AG04449 (cell line): Measurements from ENCODE around the gene CYFIP2.

Experiments used
- CTCF ChIA-PET: fragments of 350-600 bp; formaldehyde crosslinking; extraction: SDS; loops from one replicate; lab custom pipeline; 2021; ENCODE audit warnings: antibody characterized with exemption; lab: Yijun Ruan, JAX
- POLR2A ChIA-PET: fragments of 400-600, 350-600 bp; formaldehyde crosslinking; extraction: SDS; loops from one replicate; lab custom pipeline; 2020; ENCODE audit warnings: antibody characterized with exemption, inconsistent platforms; lab: Yijun Ruan, JAX
- DNase-seq: peaks from one replicate; pipeline ENCODE4 v3.0.0-alpha.2; 2010; ENCODE audit warnings: low read depth, low spot score
- H3K4me3 ChIP-seq: 2 replicates; pipeline ENCODE4 v1.5.1; 2011; ENCODE audit warnings: low read depth, mild to moderate bottlenecking, control low read depth, low read length
- TF ChIP-seq, protein P1 (sequence below): IDR thresholded peaks from one replicate; pipeline ENCODE4 v1.5.1; 2011; ENCODE audit warnings: mild to moderate bottlenecking, moderate library complexity, low read length, control low read depth, inconsistent platforms; ENCODE audit not compliant: insufficient read depth; ENCODE audit errors: missing control alignments

The CYFIP2 gene

DNA sequence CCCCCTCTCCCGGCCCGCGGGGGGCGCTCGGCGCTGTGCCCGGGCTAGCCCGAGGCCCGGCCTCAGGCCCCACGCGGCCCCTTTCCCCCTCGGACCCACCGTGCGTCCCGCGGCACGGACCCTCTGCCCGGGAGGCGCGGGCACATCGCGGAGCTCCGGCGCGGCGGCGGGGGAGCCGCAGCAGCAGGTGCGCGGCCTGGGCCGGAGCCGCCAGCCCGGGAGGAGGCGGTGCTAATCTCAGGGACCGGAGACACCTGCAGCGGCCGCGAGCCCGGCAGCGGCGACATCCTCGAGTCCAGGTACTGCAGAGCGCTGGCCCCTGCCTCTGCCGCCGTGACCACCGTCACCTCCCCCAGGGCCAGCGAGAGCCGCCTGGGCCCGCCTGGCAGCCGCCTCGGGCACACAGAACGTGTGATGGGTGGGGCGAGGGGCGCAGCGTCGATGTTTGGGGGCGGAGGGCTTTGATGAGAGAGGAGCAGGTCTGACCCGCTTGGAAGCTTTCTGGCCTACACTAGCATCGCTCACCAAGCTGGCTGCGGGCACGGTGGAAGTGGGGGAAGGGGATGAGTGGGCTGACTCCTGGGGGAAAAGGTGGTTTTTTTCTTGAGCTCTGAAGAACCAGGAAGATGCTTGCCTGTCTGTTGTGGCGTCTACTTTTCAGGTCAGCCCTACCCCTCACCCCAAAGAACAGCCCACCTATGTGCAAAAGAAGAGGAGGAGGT, 524 bp downstream of the CYFIP2 start:
- ChIA-PET CTCF (interaction anchor here (1.0 to 7.4 kb wide), 5 partner anchors 13 to 61 kb away, joined by 3 to 74 read pairs (median 4); no protein-coding TSS in a partner anchor), POLR2A (interaction anchor here (0.5 kb wide), 1 partner anchor 42 kb away, joined by 3 read pairs; no protein-coding TSS in a partner anchor)
- DNase-seq, result no peak
- TF ChIP-seq, protein P1, sequence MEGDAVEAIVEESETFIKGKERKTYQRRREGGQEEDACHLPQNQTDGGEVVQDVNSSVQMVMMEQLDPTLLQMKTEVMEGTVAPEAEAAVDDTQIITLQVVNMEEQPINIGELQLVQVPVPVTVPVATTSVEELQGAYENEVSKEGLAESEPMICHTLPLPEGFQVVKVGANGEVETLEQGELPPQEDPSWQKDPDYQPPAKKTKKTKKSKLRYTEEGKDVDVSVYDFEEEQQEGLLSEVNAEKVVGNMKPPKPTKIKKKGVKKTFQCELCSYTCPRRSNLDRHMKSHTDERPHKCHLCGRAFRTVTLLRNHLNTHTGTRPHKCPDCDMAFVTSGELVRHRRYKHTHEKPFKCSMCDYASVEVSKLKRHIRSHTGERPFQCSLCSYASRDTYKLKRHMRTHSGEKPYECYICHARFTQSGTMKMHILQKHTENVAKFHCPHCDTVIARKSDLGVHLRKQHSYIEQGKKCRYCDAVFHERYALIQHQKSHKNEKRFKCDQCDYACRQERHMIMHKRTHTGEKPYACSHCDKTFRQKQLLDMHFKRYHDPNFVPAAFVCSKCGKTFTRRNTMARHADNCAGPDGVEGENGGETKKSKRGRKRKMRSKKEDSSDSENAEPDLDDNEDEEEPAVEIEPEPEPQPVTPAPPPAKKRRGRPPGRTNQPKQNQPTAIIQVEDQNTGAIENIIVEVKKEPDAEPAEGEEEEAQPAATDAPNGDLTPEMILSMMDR, result no peak
- peak overlapping the region; percentile 67 for H3K4me3 ChIP-seq

DNA sequence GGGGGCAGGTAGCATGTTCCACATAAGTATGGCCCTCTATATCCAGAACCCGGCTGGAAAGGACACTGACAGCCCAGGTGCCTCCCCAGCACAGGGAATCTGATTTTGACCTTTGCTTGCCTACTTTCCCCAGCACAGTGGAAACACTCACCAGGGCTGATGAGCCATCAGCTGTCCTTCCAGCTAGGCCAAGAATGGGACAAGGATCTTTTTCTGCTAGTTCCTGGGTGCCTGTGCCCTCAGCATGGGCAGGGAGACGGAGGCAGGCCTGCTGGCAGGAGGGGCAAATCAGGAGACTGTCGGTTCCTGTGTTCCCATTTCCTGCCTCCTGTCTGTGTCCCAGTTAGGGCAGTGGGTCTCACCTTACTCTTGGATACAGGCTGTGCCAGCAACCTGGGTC, 1.1 kb downstream of the CYFIP2 start:
- CTCF ChIA-PET, result interaction anchor here (1.2 to 7.4 kb wide), 4 partner anchors 11 to 60 kb away, joined by 3 to 74 read pairs (median 8); no protein-coding TSS in a partner anchor
- TF ChIP-seq, protein P1, result no peak
- H3K4me3 ChIP-seq, result peak overlapping the region; percentile 67
- POLR2A ChIA-PET, result interaction anchor here (0.5 kb wide), 1 partner anchor 42 kb away, joined by 3 read pairs; no protein-coding TSS in a partner anchor
- DNase-seq, result no peak

DNA sequence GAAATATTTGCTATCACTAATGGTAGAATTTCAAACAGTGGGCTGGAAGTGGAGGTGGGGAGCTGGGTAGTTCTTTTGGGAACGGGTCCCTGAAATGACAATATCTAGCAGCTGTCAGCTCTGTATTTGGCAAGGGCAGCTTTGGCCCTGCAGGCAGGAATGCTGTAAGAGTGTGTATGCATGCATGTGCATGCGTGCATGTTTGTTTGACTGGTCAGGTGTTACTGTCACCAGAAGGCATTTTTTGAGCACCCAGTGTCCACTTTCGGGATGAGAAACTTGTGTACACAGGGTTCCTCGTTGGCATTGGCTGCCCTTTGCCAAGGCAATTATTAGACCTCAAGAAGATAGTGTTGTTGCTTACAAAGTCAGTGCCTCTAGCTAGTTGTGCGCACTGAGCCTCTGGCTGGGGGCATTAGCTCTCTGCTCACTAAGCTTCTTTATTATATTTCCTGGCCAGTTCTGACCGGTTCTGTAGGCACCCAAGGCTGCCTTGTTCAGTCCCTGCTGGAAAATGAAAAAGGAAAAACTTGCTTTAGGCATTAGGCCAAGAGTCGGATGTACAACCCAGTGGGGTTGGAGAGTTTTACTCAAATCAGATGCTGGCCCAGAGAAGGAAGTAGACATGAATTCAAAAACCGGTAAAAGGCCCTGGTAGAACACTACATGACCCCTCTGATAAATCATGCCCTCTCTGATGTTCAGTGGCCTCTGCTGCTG, 2.0 kb downstream of the CYFIP2 start:
- CTCF ChIA-PET, result interaction anchor here (1.1 to 7.4 kb wide), 5 partner anchors 10 to 59 kb away, joined by 3 to 74 read pairs (median 4); no protein-coding TSS in a partner anchor
- POLR2A ChIA-PET, result no interaction called here
- no peak overlapping the region for H3K4me3 ChIP-seq
- no peak for DNase-seq
- TF ChIP-seq, protein P1, result no peak

DNA sequence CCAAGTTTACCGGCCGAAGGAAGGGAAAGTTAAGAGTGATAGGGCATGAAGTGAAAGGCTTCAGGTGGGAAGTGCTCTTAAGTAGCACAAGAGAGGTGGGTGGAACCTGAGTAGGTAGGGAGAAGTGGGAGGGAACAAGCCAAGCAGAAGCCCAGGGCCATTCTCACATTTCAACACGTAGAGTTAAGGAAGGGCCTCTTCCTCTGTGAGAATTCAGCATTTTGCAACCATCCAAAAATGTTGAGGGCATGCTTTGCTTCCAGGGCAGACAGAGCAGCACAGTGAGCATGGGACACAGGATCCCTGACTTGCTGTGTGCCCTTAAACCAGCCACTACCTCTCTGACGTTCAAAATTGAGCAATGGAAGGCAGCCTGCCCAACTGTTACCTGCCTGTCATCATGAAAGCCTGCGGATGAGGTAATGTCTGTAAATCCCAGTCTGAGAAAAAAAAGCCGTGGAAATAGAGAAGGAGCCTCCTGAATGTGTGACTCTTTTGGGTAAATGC, 3.3 kb downstream of the CYFIP2 start:
- TF ChIP-seq, protein P1, result no peak
- ChIA-PET CTCF (interaction anchor here (1.0 kb wide), 2 partner anchors 15 to 51 kb away, joined by 3 to 5 read pairs; no protein-coding TSS in a partner anchor), POLR2A (no interaction called here)
- H3K4me3 ChIP-seq, result no peak overlapping the region
- DNase-seq, result no peak

DNA sequence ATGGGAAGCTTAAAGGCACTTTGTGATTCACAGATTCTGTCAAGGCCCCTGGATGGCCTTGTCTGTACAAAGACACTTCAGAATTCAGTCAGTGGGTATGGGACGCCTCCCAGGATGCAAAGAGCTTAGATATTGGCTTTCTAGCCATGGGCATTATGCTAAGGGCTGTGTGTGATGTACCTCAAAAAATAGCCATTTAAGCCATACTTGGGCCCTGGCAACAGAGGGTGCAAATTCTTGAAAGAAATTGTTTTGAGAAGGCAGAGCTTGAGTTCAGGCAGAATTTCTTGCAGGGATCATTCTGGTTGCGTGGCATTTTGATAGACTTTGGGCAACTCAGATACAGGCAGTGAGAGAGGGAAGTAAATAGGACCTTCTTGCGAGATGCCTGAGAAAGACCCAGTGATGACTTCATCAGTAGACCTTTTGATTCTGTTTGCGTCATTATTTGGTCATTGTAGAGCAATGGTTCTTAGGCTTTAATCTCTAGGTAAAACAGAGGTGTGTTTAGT, 3.9 kb downstream of the CYFIP2 start:
- POLR2A ChIA-PET, result no interaction called here
- TF ChIP-seq, protein P1, result no peak
- no peak for DNase-seq
- CTCF ChIA-PET, result interaction anchor here (1.0 kb wide), 2 partner anchors 16 to 50 kb away, joined by 3 to 5 read pairs; no protein-coding TSS in a partner anchor
- no peak overlapping the region for H3K4me3 ChIP-seq
